CD4-positive, alpha-beta T cell treated with Interleukin-15 for 4 hours (primary cell): ENCODE measurements around the gene RNF115.
"Not testable (repeated sequence)": the region's sequence is repeated elsewhere in the genome, so short reads cannot be mapped to it uniquely, and the experiment has no call there.

ENCODE experiments used
- DNase-seq: peaks from one replicate; pipeline ENCODE4 v3.0.0-alpha.2; 2020; ENCODE audit warnings: low spot score

RNF115 gene

DNA sequence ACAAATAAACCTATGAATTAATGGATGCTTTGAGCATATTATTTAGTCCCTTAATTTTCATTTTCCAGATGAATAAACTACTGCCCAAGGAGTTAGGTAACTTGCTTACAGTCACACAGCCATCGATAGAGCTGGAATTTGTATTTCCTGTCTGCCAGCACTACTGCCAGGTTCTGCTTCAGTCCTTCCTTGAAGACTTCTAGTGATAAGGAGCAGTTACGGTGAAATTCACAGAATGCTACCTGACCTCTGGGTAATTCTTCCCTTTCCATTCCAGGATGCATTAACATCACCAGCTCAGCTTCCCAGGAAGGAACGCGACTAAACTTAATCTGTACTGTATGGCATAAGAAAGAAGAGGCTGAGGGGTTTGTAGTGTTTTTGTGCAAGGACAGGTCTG lies 93.4 kb downstream of the RNF115 start:
- no peak for DNase-seq

DNA sequence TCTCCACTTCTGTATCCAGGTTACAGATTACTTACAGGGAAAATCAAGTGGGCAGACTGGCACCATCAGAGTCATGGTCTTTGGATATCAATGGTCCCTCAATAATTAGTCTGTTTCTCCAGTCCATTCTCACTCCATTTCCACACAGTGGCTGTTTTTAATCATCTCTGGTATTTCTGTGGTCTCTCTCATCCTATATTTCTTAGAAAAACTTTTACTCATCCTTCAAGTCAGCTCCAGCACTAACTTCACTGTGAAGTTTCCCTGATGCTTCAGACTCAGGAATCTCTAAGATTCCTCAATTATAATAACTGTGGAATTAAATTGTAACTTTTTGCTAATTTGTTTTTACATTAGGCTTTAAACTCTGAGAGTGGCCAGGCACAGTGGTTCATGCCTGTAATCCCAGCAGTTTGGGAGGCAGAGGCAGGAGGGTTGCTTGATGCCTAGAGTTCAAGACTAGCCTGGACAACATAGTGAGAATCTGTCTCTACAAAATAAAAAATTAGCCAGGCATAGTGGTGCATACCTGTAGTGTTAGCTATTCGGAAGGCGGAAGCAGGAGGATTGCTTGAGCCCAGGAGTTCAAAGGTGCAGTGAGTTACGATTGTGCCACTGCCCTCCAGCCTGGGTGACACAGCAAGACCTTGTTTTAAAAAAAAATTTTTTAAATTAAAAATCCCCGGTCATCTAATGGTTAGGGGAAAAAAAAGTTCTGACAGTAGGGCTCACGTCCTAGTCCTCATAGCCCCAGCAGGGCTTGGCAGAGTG lies 94.0 kb downstream of the RNF115 start:
- no peak for DNase-seq

- DNase-seq: no peak
Measured at GRCh38 chr1:145729196-145729595, 94.7 kb downstream of the RNF115 start.

DNA sequence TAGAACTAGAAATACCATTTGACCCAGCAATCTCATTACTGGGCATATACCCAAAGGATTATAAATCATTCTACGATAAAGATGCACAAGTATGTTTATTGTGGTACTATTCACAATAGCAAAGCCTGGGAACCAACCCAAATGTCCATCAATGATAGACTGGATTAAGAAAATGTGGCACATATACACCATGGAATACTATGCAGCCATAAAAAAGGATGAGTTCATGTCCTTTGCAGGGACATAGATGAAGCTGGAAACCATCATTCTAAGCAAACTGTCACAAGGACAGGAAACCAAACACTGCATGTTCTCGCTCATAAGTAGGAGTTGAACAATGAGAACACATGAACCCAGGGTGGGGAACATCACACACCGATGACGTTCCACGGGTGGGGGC lies 97.7 kb downstream of the RNF115 start:
- not testable (repeated sequence) for DNase-seq

DNA sequence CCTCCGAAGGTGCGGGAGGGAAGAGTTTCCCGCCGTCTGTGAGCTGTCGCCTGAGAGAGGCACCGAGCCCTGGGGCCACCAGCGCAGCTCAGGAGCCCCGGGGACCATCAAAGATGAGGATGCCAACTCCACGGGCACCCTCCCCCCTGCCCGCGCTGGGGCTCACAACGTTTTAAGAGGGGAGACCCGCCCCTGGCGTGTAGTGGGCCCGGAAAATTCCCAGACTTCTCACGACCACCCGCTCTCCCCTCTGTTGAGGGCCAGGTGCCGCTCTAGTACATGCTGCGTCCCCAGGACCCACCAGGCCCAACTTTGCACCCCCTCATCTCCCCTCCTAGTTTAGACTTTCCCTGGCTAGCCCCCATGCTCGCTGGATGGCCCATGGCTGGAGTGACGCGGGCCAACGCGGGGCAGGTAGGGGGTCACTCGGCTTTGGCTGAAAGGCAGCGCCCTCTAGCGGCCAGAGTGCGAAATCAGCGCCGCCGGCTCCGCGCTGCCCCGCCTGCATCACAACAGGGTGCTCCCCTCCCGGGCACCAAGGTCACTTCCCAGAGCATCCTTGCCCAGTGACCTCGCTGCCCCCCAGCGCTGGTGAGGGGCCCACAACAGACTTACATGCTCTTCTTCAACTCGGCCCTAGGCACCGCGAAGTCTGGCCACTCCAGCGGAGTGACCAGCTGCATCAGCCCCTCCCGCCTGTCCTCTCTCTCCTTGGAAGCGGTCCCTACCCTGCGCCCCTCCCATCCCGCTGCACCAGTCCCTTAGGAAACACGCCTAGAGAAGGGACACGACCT lies 102.8 kb downstream of the RNF115 start:
- DNase-seq: peak; percentile 65

DNA sequence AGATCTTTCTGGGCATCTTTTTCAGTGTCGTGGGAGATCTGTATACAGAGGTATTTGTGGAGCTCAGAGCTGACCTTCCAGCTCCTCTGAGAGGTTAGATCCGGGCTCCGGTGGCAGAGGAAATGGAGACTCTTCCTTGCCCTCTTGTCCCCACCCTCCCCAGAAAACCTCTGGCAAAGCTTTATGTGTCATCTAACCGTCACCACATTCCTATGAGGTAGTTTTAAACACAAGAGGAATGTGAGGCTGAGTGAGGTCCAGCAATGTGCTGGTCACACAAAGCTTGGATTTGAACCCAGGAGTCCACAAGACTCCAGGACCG lies 103.4 kb downstream of the RNF115 start:
- no peak for DNase-seq

DNA sequence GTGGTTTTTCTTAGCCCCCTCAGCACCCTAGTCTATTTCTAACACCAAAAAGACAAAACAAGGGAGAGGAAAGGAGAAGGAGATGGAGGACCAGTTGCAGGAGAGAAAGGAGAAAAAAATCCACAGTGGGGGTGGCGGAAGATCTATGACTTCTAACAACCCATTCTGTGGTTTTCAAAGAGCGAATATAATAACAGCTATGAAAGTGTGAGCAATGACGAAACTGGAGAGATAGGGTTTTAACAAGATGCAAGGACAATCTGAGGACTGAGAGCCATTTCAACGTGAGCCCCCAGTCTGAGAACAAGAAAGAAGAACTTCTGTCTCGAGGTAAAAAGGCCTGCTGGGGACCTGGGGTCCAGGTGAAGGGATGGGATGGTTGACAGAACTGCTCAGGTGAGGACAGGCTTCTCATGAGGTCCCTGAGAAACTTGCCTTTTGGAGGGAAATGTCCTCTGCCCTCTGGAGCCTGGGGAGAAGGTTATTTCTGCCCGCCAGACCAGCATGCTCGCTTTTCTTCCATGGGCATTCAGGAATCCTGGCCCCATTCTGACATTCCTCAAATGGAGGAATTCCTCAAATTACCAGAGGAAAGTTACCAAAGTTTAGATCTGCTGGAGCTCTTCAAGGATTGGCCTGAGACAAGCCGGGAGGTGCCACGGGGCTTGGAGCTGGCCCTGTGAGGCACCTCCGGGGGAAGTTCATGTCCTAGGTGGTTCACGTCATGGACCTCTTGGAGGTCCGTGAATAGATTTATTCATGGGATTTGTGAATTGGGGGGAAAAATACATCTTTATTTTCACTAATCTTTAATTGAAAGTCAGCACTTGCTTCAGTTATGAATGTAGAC lies 104.4 kb downstream of the RNF115 start, which contains the start of gene CD160:
TSS of gene CD160 (plus strand) at position 270 of the 850 bp plus-strand sequence. CDS start 8,829 bp downstream, outside the sequence.
- DNase-seq: peak; percentile 4

- not testable (repeated sequence) for DNase-seq
Measured at GRCh38 chr1:145718465-145718864, 105.4 kb downstream of the RNF115 start.

DNA sequence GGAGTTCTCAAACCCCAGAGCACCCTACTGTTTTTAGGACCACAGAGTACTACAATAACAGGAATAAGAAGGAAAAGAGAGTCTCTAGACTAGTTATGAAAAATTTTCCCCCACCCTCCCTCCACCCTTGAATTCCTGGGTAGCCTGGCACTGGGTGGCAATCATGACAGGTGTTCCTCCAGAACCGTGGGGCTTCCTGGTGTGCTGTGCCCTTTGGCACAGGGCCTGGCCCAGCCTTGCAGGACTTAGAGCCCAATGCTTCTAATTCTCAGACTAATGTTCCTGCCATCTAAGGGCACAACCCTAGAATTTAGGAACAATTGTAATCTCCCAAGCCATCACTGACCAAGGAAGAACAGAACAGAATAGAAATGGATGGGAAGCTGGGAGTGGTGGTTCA lies 106.1 kb downstream of the RNF115 start:
- DNase-seq: no peak

DNA sequence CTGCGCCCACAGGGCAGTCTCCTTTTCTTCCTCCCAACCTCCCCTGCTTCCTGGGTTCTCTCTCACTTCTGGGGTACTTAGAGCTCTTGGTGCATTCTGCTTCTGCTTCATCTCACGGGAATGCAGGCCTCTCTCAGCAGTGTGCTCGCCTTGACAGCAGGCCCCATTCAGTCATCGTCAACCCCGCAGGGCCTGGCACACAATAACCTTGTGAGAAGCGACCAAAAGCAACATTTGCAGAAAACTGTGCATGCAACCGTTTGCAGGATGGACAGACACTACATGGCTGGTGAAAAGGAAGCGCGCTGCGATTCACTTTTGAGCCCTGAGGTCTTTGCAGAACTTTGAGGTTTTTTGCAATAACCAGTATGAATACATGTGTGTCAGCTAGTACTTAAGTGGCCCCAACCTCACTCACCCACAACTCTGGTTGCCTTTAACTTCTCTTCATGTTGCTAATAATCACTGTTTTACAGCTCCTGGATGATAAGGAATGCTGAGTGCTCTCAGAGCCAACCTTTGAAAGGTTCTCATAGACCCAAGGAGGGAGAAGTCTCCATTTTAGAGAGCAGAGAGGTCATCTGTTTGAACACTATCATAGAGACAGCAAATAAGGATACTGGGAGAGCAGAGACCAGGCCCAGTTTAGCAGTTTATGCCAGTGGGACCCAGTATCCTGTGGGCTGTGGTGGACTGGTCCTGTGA lies 107.1 kb downstream of the RNF115 start:
- no peak for DNase-seq

- DNase-seq: no peak
Measured at GRCh38 chr1:145714524-145715111, 109.3 kb downstream of the RNF115 start.

DNA sequence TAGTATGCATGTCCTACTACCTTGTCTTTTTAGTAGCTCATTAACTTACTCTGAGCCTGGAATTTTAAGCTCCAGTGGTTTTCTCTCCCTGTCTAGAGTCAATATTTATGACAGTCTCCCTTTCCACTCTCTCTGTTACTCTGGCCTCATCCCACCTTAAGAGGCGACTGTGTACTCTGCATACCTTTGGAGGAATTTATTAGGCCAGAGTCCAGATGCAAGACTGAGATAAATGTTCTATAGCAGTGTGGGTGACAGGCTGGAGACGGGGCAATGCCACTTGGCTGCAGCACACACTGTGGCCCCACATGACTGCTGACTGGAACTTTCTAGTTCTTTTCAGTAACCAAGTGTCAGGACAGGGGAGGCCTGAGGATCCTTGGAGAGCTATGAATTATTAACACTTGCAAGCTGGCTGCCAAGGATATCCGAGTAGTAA lies 112.7 kb downstream of the RNF115 start:
- no peak for DNase-seq

- no peak for DNase-seq
Measured at GRCh38 chr1:145710291-145711027, 113.4 kb downstream of the RNF115 start.

GRCh38 chr1:145708063-145708462 lies 115.8 kb downstream of the RNF115 start:
- DNase-seq: no peak

DNA sequence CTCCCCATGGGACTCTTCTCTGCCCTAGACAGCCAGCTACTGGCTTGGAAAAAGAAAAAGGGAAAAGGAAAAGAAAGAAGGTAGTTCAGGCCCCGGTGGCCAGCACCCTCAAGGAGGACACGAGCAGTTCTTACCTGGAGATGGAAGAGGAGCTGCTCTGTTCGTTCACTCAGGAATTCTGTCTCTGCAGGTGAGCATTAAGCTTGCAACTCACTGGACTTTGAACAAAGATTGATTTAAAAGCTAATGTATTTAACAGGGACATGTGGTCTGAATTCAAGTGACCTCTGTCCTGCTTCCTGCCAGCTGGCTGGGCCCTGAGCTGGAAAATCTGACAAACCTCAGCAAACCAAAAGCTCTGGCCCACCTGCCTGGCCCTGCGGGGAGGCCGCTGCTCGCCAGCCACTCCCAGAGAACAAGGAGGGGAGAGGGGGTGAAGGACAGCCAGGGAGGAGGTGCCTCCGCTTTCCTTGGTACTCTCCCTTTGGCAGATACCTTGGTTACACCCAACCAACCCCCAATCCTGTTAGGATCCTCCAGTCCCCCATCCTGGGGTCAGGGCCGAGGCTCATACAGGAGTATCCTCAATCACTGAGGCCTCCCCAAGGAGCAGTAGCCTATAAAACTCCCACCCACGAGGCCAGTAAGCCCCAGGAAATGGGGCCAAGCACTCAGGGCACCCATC lies 116.6 kb downstream of the RNF115 start, which contains the start of gene PDZK1:
TSS of gene PDZK1 (minus strand) at position 186 of the 685 bp plus-strand sequence. CDS start 19,347 bp downstream, outside the sequence.
- no peak for DNase-seq

DNA sequence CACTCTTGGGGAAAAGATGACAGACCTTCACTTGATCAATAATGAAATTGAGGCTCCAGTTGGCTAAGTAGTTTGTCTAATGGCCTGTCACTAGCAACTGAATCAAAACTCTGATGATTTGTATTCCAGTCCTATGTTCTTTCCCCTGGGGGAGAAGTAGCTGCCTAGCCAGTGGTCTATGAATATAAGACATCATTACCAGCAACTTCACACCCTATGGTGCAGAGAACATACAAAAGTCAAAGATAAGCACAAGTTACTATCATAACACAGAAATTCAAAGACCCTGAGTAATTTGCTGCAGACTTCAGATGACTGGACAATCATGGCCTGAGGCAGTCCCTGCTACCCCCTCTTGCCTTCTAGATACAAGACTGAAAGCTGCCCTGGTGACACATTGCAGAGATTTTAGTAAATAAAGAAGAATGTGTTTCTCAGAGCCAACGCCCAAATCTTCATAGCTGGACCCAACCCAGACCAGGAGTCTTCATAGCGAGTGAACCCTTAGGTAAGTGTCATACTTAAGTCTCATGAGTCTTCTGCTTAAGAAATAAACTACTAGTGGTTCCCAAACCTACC lies 117.7 kb downstream of the RNF115 start:
- DNase-seq: no peak

DNA sequence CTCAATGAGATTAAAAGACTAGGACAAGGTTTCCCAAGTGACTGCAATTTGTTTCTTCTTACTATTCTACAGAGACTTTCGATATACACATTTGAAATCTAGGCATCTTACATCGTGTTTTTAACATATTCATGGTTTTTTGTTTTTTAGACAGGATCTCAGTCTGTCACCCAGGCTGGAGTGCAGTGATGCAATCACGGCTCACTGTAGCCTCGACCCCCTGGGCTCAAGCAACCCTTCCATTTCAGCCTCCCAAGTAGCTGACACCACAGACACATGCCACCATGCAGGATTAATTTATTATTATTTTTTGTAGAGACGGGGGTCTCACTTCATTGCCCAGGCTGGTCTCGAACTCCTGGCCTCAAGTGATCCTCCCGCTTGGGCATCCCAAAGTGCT lies 118.3 kb downstream of the RNF115 start:
- no peak for DNase-seq

- no peak for DNase-seq
Measured at GRCh38 chr1:145702826-145703225, 121.1 kb downstream of the RNF115 start.

DNA sequence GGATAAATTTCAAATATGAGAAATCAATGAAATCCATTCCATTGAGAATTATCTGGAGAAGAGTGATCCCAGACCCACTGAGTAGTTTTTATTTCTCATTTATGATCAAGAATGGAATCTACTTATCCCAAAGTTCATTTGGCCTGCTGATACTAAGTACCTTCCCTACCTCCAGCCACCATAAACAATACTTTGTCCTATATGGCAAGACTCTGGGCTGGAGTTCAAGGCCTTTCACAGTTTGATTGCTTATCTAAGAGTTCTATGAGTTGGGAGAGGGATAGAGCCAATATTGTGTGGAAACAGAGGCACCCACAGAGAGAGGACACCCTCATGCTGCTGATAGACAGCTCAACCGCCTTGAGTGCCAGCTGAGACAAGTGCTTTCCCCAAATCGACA lies 121.8 kb downstream of the RNF115 start:
- no peak for DNase-seq
